GM12891 (cell line): ENCODE measurements around the gene KRT78.
A peak's percentile ranks its signal among the peaks of the same experiment; 100 is the strongest.

Source experiments
- DNase-seq: peaks from one replicate; pipeline ENCODE4 v3.0.0; 2011; ENCODE audit warnings: low spot score; ENCODE audit not compliant: insufficient read length
- FAIRE-seq: peaks from 2 replicates; lab custom pipeline; 2011; peaks lifted over from hg19 to GRCh38; lab: Jason Lieb, UNC
- PAX5 ChIP-seq: IDR thresholded peaks from 2 replicates; pipeline ENCODE4 v1.6.1; 2011; ENCODE audit warnings: low read length, moderate library complexity, mild to moderate bottlenecking; ENCODE audit not compliant: insufficient read depth, severe bottlenecking
- POLR2A ChIP-seq: IDR thresholded peaks from 2 replicates; pipeline ENCODE4 v1.6.1; 2011; ENCODE audit warnings: low read depth, low read length, control low read depth
- POLR2AphosphoS5 ChIP-seq: IDR thresholded peaks from 2 replicates; pipeline ENCODE4 v1.6.1; 2011; ENCODE audit warnings: low read depth, low read length, control low read depth
- POU2F2 ChIP-seq: IDR thresholded peaks from 2 replicates; pipeline ENCODE4 v1.6.1; 2011; ENCODE audit warnings: low read depth, mild to moderate bottlenecking, control low read depth, low read length, moderate library complexity
- SPI1 ChIP-seq: IDR thresholded peaks from 2 replicates; pipeline ENCODE4 v1.6.1; 2011; ENCODE audit warnings: low read depth, low read length, control low read depth
- TAF1 ChIP-seq: IDR thresholded peaks from 2 replicates; pipeline ENCODE4 v1.6.1; 2011; ENCODE audit warnings: low read depth, low read length, control low read depth

The KRT78 gene

GRCh38 chr12:52872644-52873389, 24.0 kb upstream of the KRT78 start:
- DNase-seq, result no peak
- FAIRE-seq, result no peak

GRCh38 chr12:52871291-52872039, 22.7 kb upstream of the KRT78 start:
- TF ChIP-seq TAF1, result no peak
- no peak for TF ChIP-seq POLR2A
- no peak for TF ChIP-seq POU2F2
- TF ChIP-seq PAX5, result no peak
- no peak for FAIRE-seq

More at GRCh38 chr12:52872644-52873389, 24.0 kb upstream of the KRT78 start:
- no peak for TF ChIP-seq POU2F2
- TF ChIP-seq PAX5, result no peak
- TF ChIP-seq POLR2A, result no peak
- no peak for TF ChIP-seq TAF1
- no peak for TF ChIP-seq SPI1
- TF ChIP-seq POLR2AphosphoS5, result no peak

GRCh38 chr12:52870361-52871290, 21.8 kb upstream of the KRT78 start:
- TF ChIP-seq POU2F2 (peak; percentile 97), PAX5 (no peak), POLR2AphosphoS5 (no peak)
- FAIRE-seq (peak; percentile 33), DNase-seq (peak; percentile 82)

More at GRCh38 chr12:52871291-52872039, 22.7 kb upstream of the KRT78 start:
- no peak for DNase-seq

- DNase-seq, result no peak
- TF ChIP-seq TAF1, result no peak
- TF ChIP-seq SPI1, result no peak
- no peak for TF ChIP-seq PAX5
- no peak for TF ChIP-seq POU2F2
- TF ChIP-seq POLR2A, result no peak
- no peak for TF ChIP-seq POLR2AphosphoS5
- FAIRE-seq, result no peak
Observed at GRCh38 chr12:52867642-52868041, 18.8 kb upstream of the KRT78 start.

- DNase-seq (no peak), FAIRE-seq (no peak)
- TF ChIP-seq TAF1 (no peak), POU2F2 (no peak), POLR2AphosphoS5 (no peak), PAX5 (no peak), SPI1 (no peak), POLR2A (no peak)
Observed at GRCh38 chr12:52867152-52867551, 18.4 kb upstream of the KRT78 start.

- peak; percentile 37 for DNase-seq
- TF ChIP-seq POU2F2 (no peak), POLR2A (no peak), SPI1 (no peak), PAX5 (no peak), TAF1 (no peak), POLR2AphosphoS5 (no peak)
- no peak for FAIRE-seq
Observed at GRCh38 chr12:52865090-52865944, 16.5 kb upstream of the KRT78 start.

- FAIRE-seq (no peak), DNase-seq (no peak)
- TF ChIP-seq POLR2AphosphoS5 (no peak), POU2F2 (no peak), POLR2A (no peak), SPI1 (no peak), PAX5 (no peak)
Observed at GRCh38 chr12:52862023-52862422, 13.2 kb upstream of the KRT78 start.

- no peak for TF ChIP-seq POU2F2
- TF ChIP-seq POLR2AphosphoS5, result no peak
- TF ChIP-seq PAX5, result no peak
- TF ChIP-seq POLR2A, result no peak
- no peak for TF ChIP-seq SPI1
- TF ChIP-seq TAF1, result no peak
- DNase-seq (no peak), FAIRE-seq (no peak)
Observed at GRCh38 chr12:52861511-52861910, 12.7 kb upstream of the KRT78 start.

GRCh38 chr12:52860102-52860823, 11.5 kb upstream of the KRT78 start:
- TF ChIP-seq TAF1, result no peak
- no peak for TF ChIP-seq POU2F2
- TF ChIP-seq POLR2AphosphoS5, result no peak
- TF ChIP-seq SPI1, result no peak
- no peak for TF ChIP-seq POLR2A
- TF ChIP-seq PAX5, result no peak
- DNase-seq (no peak), FAIRE-seq (no peak)
